GM12801 (cell line): Measurements from ENCODE around the gene ASCL4.

Experiments used
- CTCF ChIP-seq: IDR thresholded peaks from one replicate; pipeline ENCODE4 v1.5.1; 2011; ENCODE audit warnings: control low read depth; ENCODE audit not compliant: insufficient read length; ENCODE audit errors: extremely low read depth

The ASCL4 gene

GRCh38 chr12:107798580-107798979 lies 24.1 kb downstream of the ASCL4 start:
- TF ChIP-seq CTCF, result no peak

GRCh38 chr12:107801150-107801549 lies 26.6 kb downstream of the ASCL4 start:
- TF ChIP-seq CTCF, result no peak

GRCh38 chr12:107803092-107803491 lies 28.6 kb downstream of the ASCL4 start:
- TF ChIP-seq CTCF, result no peak

- no peak for TF ChIP-seq CTCF
Observed at GRCh38 chr12:107805488-107806180, 31.1 kb downstream of the ASCL4 start.

GRCh38 chr12:107807471-107808150 lies 33.1 kb downstream of the ASCL4 start:
- TF ChIP-seq CTCF, result no peak

GRCh38 chr12:107817250-107817649 lies 42.7 kb downstream of the ASCL4 start:
- TF ChIP-seq CTCF, result no peak

GRCh38 chr12:107818984-107819383 lies 44.5 kb downstream of the ASCL4 start:
- no peak for TF ChIP-seq CTCF
